Measurements from ENCODE around the gene TTC36. TPM values are rescaled to one million over a fixed set of nuclear protein-coding genes. Genes with fewer than 3 reads are reported as not detected.

The TTC36 gene
- total and polyA plus RNA-seq, 2 of the 4 experiments (the other 2 are of a cell fraction): not detected

DNA sequence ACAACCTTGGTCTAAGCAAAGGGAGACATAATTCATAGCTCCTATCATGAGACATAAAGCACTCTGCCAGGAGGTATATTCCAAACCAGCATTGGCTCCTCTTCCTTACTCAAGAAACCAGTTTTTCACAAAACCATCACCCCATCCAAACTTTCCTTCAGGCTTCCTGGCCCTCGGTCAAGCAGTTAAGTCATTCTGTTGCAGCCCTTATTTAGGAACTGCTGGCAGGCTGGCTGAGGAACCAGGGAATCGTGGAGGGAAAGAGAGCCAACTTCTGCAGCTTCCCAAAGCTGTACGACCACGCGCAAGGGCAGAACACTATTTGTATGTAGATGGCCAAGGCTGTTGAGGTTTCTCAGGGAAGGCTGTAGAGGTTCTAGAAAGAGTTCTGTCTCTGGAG is 37.8 kb downstream of the TTC36 start:
- no TSS peak for BruUV-seq (replicated peaks)
- H2BK15ac ChIP-seq (ENCODE audit: low read depth, low read length): no peak overlapping the region
- in situ Hi-C loops (cut with MboI; ENCODE audit: low sequenced_read_pairs): no loop called here
- peak overlapping the region; percentile 32; the same call in 1 of the 2 replicates for H3K9ac ChIP-seq (ENCODE audit: low read depth, low read length)
- H3K18ac ChIP-seq (ENCODE audit: low read depth, low read length): no peak overlapping the region
- H3K79me1 ChIP-seq (ENCODE audit: low read depth in 1 of 2, low read length in 2 of 2): peaks cover 12 to 15% of the 10 kb centered on the region in 2 experiments
- peak overlapping the region; percentile 69 for H3K4me2 ChIP-seq (ENCODE audit: low read depth, low read length)
- dilution Hi-C loops (cut with HindIII; ENCODE audit: low sequenced_read_pairs, unreplicated experiment): no loop called here
- H4K5ac ChIP-seq (ENCODE audit: low read depth, low read length): no peak overlapping the region
- H2AK5ac ChIP-seq (ENCODE audit: low read depth, low read length): peak overlapping the region; percentile 3; the same call in 1 of the 2 replicates
- peak overlapping the region; percentile 26 for H2AFZ ChIP-seq (replicated peaks; ENCODE audit: low read length, poor library complexity)
- H3K23ac ChIP-seq (ENCODE audit: low read depth, low read length): no peak overlapping the region
- TF ChIP-seq, protein P1, sequence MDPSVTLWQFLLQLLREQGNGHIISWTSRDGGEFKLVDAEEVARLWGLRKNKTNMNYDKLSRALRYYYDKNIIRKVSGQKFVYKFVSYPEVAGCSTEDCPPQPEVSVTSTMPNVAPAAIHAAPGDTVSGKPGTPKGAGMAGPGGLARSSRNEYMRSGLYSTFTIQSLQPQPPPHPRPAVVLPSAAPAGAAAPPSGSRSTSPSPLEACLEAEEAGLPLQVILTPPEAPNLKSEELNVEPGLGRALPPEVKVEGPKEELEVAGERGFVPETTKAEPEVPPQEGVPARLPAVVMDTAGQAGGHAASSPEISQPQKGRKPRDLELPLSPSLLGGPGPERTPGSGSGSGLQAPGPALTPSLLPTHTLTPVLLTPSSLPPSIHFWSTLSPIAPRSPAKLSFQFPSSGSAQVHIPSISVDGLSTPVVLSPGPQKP (IDR thresholded peaks at IDR 0.05; ENCODE audit: borderline replicate concordance, low read depth, low read length): no peak
- TF ChIP-seq MXI1 (IDR thresholded peaks at IDR 0.05; ENCODE audit: borderline replicate concordance, low read depth, low read length) (no peak), FOS (IDR thresholded peaks at IDR 0.05; ENCODE audit: low read depth, low read length) (no peak), MAFK (IDR thresholded peaks at IDR 0.05; ENCODE audit: low read depth, low read length) (no peak), CHD1 (IDR thresholded peaks at IDR 0.05; ENCODE audit: low read depth, low read length) (no peak), SMC3 (IDR thresholded peaks at IDR 0.05; ENCODE audit: low read depth, low read length) (no peak), RAD21 (IDR thresholded peaks at IDR 0.05; ENCODE audit: low read length) (no peak)
- TF ChIP-seq, protein P2, sequence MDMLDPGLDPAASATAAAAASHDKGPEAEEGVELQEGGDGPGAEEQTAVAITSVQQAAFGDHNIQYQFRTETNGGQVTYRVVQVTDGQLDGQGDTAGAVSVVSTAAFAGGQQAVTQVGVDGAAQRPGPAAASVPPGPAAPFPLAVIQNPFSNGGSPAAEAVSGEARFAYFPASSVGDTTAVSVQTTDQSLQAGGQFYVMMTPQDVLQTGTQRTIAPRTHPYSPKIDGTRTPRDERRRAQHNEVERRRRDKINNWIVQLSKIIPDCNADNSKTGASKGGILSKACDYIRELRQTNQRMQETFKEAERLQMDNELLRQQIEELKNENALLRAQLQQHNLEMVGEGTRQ (IDR thresholded peaks at IDR 0.05; ENCODE audit: low read depth, low read length): no peak
- no peak overlapping the region for H3K27ac ChIP-seq (ENCODE audit: insufficient read depth, low read length)
- 0 out of 2 replicates have a peak overlapping the region, but pooled peaks have one; percentile 39 for H3K14ac ChIP-seq (replicated peaks; ENCODE audit: low read depth, low read length)
- peak overlapping the region; percentile 25 for H2AK9ac ChIP-seq (replicated peaks; ENCODE audit: low read depth, low read length, poor library complexity)
- POLR2A ChIA-PET (ENCODE audit: unreplicated experiment): no interaction called here
- H3K56ac ChIP-seq (ENCODE audit: extremely low read depth, insufficient read depth, low read length): no peak overlapping the region
- no peak overlapping the region for H3K4me3 ChIP-seq (ENCODE audit: insufficient read depth, low read depth, low read length)
- no peak overlapping the region for H2BK5ac ChIP-seq (ENCODE audit: low read depth, low read length, poor library complexity, severe bottlenecking)
- H3K36me3 ChIP-seq (ENCODE audit: control insufficient read depth, insufficient read depth, low read length): no peaks in the 10 kb centered on the region; the same call in 1 of the 2 replicates
- no peak overlapping the region for H4K91ac ChIP-seq (ENCODE audit: insufficient read depth, low read depth, low read length)
- DNase-seq: no peak
- H3K27me3 ChIP-seq (ENCODE audit: control insufficient read depth, insufficient read depth, low read length): no peaks in the 10 kb centered on the region
- WGBS, 2 experiments (ENCODE audit: extremely low coverage in 2 of 2, insufficient read length in 1 of 2): 13% methylated on average over 1 of the region's 5 CpGs; no CpG with 5 or more reads in 1 of the 2 experiments
- H2BK20ac ChIP-seq (ENCODE audit: low read depth, low read length): no peak overlapping the region
- 0 out of 2 replicates have a peak overlapping the region, but pooled peaks have one; percentile 30 for H3K4ac ChIP-seq (ENCODE audit: low read depth, low read length)
- H2BK120ac ChIP-seq (ENCODE audit: low read depth, low read length): no peak overlapping the region
- no peak for ATAC-seq (ENCODE audit: low read depth)
- no peaks in the 10 kb centered on the region for H4K20me1 ChIP-seq (ENCODE audit: insufficient read depth, low read length)
- peaks cover 2% of the 10 kb centered on the region; the same call in 1 of the 2 replicates for H3K4me1 ChIP-seq (ENCODE audit: control insufficient read depth, insufficient read depth, low read length)
- H3K9me3 ChIP-seq (ENCODE audit: control insufficient read depth, insufficient read depth, low read length): no peaks in the 10 kb centered on the region
- CTCF ChIA-PET: no interaction called here
- intact Hi-C loops (cut with micrococcal nuclease): loop anchor here (5.0 kb wide), 3 partner anchors 368 to 1793 kb away; partner anchors contain the start of gene BUD13
- peak overlapping the region; percentile 72 to 74; a peak in 2 of 4 replicates for H4K8ac ChIP-seq (ENCODE audit: low read depth in 2 of 2, low read length in 2 of 2)
- peaks cover 10% of the 10 kb centered on the region for H3K9me1 ChIP-seq (ENCODE audit: insufficient read depth, low read length)

All from IMR-90 (cell line).